Measurements from ENCODE around the gene LRP2BP. TPM values are rescaled to one million over a fixed set of nuclear protein-coding genes. Genes with fewer than 3 reads are reported as not detected.

LRP2BP gene
- total and polyA plus RNA-seq, 4 donors: 0.48 to 4.6 (median 1.8) TPM

DNA sequence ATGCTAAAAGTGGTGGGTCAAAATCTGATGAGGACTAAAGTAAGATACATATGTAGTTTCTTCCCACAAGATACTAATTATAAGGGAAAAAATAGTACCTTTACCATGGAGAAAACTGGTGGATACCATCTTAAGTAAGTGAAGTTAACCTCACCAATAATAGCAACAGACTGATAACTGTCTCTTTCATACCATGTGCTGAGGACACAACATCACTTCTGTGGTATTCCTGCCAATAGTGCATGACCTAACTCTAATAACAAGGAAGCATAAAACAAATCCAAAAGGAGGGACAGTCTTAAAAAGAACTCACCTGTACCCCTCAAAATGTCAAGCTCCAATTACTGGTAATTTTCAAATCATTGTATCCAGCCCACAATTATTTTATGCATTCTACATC, 21.2 kb upstream of the LRP2BP start:
- no peak for DNase-seq
- Histone ChIP-seq H3K4me3 (no peak overlapping the region), H3K27ac (ENCODE audit: low read depth in 1 of 2, low read length in 1 of 2) (no peak overlapping the region), H3K9ac (ENCODE audit: insufficient read depth in 1 of 2, low read length in 2 of 2) (no peak overlapping the region), H3K27me3 (ENCODE audit: control insufficient read depth in 3 of 3, insufficient read depth in 3 of 3, low read length in 2 of 3) (no peaks in the 10 kb centered on the region), H3K9me3 (ENCODE audit: control insufficient read depth in 4 of 4, insufficient read depth in 3 of 4, low read length in 3 of 4) (no peaks in the 10 kb centered on the region), H3K4me1 (ENCODE audit: control insufficient read depth in 5 of 5, insufficient read depth in 5 of 5, low read length in 5 of 5) (peaks cover 0 to 11% (median 8%) of the 10 kb centered on the region in 5 donors), H3K36me3 (ENCODE audit: control insufficient read depth in 4 of 4, insufficient read depth in 4 of 4, low read length in 4 of 4) (peaks cover 9 to 27% (median 23%) of the 10 kb centered on the region in 4 donors)
- no peak for ATAC-seq (ENCODE audit: insufficient read depth, low FRiP score)
- TF ChIP-seq, protein P1, sequence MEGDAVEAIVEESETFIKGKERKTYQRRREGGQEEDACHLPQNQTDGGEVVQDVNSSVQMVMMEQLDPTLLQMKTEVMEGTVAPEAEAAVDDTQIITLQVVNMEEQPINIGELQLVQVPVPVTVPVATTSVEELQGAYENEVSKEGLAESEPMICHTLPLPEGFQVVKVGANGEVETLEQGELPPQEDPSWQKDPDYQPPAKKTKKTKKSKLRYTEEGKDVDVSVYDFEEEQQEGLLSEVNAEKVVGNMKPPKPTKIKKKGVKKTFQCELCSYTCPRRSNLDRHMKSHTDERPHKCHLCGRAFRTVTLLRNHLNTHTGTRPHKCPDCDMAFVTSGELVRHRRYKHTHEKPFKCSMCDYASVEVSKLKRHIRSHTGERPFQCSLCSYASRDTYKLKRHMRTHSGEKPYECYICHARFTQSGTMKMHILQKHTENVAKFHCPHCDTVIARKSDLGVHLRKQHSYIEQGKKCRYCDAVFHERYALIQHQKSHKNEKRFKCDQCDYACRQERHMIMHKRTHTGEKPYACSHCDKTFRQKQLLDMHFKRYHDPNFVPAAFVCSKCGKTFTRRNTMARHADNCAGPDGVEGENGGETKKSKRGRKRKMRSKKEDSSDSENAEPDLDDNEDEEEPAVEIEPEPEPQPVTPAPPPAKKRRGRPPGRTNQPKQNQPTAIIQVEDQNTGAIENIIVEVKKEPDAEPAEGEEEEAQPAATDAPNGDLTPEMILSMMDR (IDR thresholded peaks at IDR 0.05; ENCODE audit: control extremely low read depth, extremely low read depth): no peak

DNA sequence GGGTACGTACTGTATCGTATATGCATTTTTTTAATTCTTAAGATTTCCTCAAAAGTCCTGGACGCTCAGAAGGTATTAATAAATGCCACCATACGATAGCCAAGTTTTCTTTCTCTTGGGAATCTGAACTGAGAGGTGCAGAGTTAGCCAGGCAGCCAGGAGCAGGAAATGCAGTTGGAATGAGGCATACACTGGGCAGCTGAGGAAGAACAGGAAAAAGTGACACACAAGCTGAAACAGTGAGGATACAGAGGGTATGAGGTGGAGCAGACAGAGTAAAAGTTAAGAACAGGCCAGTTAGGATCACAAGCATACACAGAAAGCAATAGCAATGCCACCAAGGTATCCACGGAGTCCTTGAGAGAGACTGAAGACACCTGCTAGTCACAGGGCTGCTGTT, 16.7 kb upstream of the LRP2BP start:
- Histone ChIP-seq H3K9ac (ENCODE audit: insufficient read depth in 1 of 2, low read length in 2 of 2) (no peak overlapping the region), H3K9me3 (ENCODE audit: control insufficient read depth in 4 of 4, insufficient read depth in 3 of 4, low read length in 3 of 4) (peaks cover 0 to 3% (median 0%) of the 10 kb centered on the region in 4 donors), H3K27ac (ENCODE audit: low read depth in 1 of 2, low read length in 1 of 2) (peak overlapping the region in 1 of 2 donors; percentile 70), H3K27me3 (ENCODE audit: control insufficient read depth in 3 of 3, insufficient read depth in 3 of 3, low read length in 2 of 3) (no peaks in the 10 kb centered on the region), H3K36me3 (ENCODE audit: control insufficient read depth in 4 of 4, insufficient read depth in 4 of 4, low read length in 4 of 4) (peaks cover 10 to 41% (median 33%) of the 10 kb centered on the region in 4 donors), H3K4me1 (ENCODE audit: control insufficient read depth in 5 of 5, insufficient read depth in 5 of 5, low read length in 5 of 5) (peaks cover 0 to 3% (median 0%) of the 10 kb centered on the region in 5 donors), H3K4me3 (no peak overlapping the region)
- ATAC-seq (ENCODE audit: insufficient read depth, low FRiP score): peak; percentile 41
- WGBS, 2 donors: 87 to 90% methylated on average over 5 of the region's 5 CpGs
- DNase-seq: no peak
- TF ChIP-seq, protein P1 (IDR thresholded peaks at IDR 0.05; ENCODE audit: control extremely low read depth, extremely low read depth): no peak

DNA sequence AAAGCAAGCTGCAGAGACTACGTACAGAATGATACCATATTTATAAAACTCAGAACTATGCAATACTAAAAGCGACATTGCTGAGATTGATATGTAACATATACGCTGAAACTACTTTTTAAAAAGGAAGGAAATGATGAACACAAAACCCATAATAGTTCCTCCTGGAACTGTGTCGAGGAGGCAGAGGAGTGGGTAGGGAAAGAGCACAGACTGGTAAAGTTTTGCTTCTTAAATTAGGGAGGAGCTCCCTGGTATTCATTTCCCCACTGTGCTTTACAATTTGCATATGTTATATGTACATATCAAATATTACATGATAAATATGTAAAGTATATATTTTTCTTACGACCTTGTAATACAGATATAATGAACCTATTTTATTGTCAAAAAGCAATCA, 16.1 kb upstream of the LRP2BP start:
- Histone ChIP-seq H3K27me3 (ENCODE audit: control insufficient read depth in 3 of 3, insufficient read depth in 3 of 3, low read length in 2 of 3) (no peaks in the 10 kb centered on the region), H3K36me3 (ENCODE audit: control insufficient read depth in 4 of 4, insufficient read depth in 4 of 4, low read length in 4 of 4) (peaks cover 10 to 35% (median 28%) of the 10 kb centered on the region in 4 donors), H3K4me3 (no peak overlapping the region), H3K27ac (ENCODE audit: low read depth in 1 of 2, low read length in 1 of 2) (no peak overlapping the region), H3K4me1 (ENCODE audit: control insufficient read depth in 5 of 5, insufficient read depth in 5 of 5, low read length in 5 of 5) (no peaks in the 10 kb centered on the region), H3K9ac (ENCODE audit: insufficient read depth in 1 of 2, low read length in 2 of 2) (no peak overlapping the region), H3K9me3 (ENCODE audit: control insufficient read depth in 4 of 4, insufficient read depth in 3 of 4, low read length in 3 of 4) (peaks cover 0 to 3% (median 0%) of the 10 kb centered on the region in 4 donors)
- DNase-seq (no peak), ATAC-seq (ENCODE audit: insufficient read depth, low FRiP score) (no peak)
- WGBS, 2 donors: 46 to 73% methylated on average over 5 of the region's 5 CpGs
- TF ChIP-seq, protein P1 (IDR thresholded peaks at IDR 0.05; ENCODE audit: control extremely low read depth, extremely low read depth): no peak

DNA sequence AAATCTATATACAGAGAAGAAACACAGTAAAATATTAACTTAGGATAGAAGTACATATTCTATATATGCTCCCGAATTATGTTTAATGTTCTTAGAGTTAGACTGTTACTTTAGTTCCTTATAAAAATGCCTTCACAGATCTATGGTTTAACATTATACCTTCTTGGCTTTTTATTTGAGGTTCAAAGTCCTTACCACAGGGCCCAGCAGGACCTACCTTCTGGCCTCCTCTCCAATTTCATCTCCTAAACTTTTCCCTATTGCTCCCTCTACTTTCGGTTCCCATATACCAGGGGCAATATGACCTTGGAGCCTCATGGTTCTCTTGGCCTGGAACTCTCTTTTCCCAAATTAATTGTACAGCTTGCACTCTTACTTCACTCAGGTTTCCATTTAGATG, 12.7 kb upstream of the LRP2BP start:
- WGBS, 2 donors: 98 to 99% methylated on average over 2 of the region's 2 CpGs
- peaks cover 14 to 39% (median 29%) of the 10 kb centered on the region in 4 donors for H3K36me3 ChIP-seq (ENCODE audit: control insufficient read depth in 4 of 4, insufficient read depth in 4 of 4, low read length in 4 of 4)
- DNase-seq: no peak

More for the DNA sequence above, 12.7 kb upstream of the LRP2BP start:
- no peaks in the 10 kb centered on the region for H3K27me3 ChIP-seq (ENCODE audit: control insufficient read depth in 3 of 3, insufficient read depth in 3 of 3, low read length in 2 of 3)
- TF ChIP-seq, protein P1 (IDR thresholded peaks at IDR 0.05; ENCODE audit: control extremely low read depth, extremely low read depth): no peak
- H3K9ac ChIP-seq (ENCODE audit: insufficient read depth in 1 of 2, low read length in 2 of 2): no peak overlapping the region
- peaks cover 0 to 3% (median 0%) of the 10 kb centered on the region in 4 donors for H3K9me3 ChIP-seq (ENCODE audit: control insufficient read depth in 4 of 4, insufficient read depth in 3 of 4, low read length in 3 of 4)
- no peak for ATAC-seq (ENCODE audit: insufficient read depth, low FRiP score)
- H3K4me1 ChIP-seq (ENCODE audit: control insufficient read depth in 5 of 5, insufficient read depth in 5 of 5, low read length in 5 of 5): no peaks in the 10 kb centered on the region
- no peak overlapping the region for H3K4me3 ChIP-seq
- no peak overlapping the region for H3K27ac ChIP-seq (ENCODE audit: low read depth in 1 of 2, low read length in 1 of 2)

All from lung (tissue), 12 donors.